Karpas-422 (cell line): ENCODE data around the gene TTLL5. TPM values are rescaled to one million over a fixed set of nuclear protein-coding genes. Genes with fewer than 3 reads are reported as not detected.

Experiments used
- total RNA-seq: library from RNA; depleted of rRNA; stranded (reverse); fragments of >200 nt; shearing (Covaris generic); gene quantifications from 2 replicates; pipeline ENCODE4 v1.2.3, GENCODE V29; 2014; ENCODE audit warnings: low replicate concordance; rRNA removed

TTLL5 gene
- total RNA-seq, 1 experiment from 2014 or later: 53.7 TPM

Other genes with a start within 250 kb of the TTLL5 start
- 8.4 and 15.7 TPM in 2 replicates for gene JDP2, start 233.2 kb upstream of the TTLL5 start, total RNA-seq
- gene BATF, start 138.8 kb upstream of the TTLL5 start, total RNA-seq: not detected in 2 replicates
- gene FLVCR2, start 82.6 kb upstream of the TTLL5 start, total RNA-seq: not detected in 2 replicates
- gene ERG28, start 370 bp upstream of the TTLL5 start, total RNA-seq: 19.1 and 48.8 TPM in 2 replicates